HUES48 (cell line): Measurements from ENCODE around the gene TRAPPC12.

Experiments
- H3K27ac ChIP-seq: one replicate; pipeline ENCODE4 v1.7.0; 2013; ENCODE audit warnings: low read depth, low read length, inconsistent platforms
- H3K27me3 ChIP-seq: 2 replicates; pipeline ENCODE4 v1.6.1; 2013; ENCODE audit warnings: mild to moderate bottlenecking, low read length; ENCODE audit not compliant: control insufficient read depth, insufficient read depth
- H3K36me3 ChIP-seq: 2 replicates; pipeline ENCODE4 v1.6.1; 2013; ENCODE audit warnings: low read length; ENCODE audit not compliant: control insufficient read depth, insufficient read depth
- H3K4me1 ChIP-seq: 2 replicates; pipeline ENCODE4 v1.6.1; 2013; ENCODE audit warnings: mild to moderate bottlenecking, low read length; ENCODE audit not compliant: control insufficient read depth, insufficient read depth
- H3K4me3 ChIP-seq: 2 replicates; pipeline ENCODE4 v1.5.1; 2013; ENCODE audit warnings: mild to moderate bottlenecking, low read depth, low read length
- H3K9ac ChIP-seq: 2 replicates; pipeline ENCODE4 v1.6.1; 2013; ENCODE audit warnings: mild to moderate bottlenecking, low read depth, low read length, moderate library complexity
- H3K9me3 ChIP-seq: 2 replicates; pipeline ENCODE4 v1.6.1; 2013; ENCODE audit warnings: low read length; ENCODE audit not compliant: control insufficient read depth, insufficient read depth

The TRAPPC12 gene

GRCh38 chr2:3433339-3433699 lies 53.8 kb downstream of the TRAPPC12 start:
- H3K36me3 ChIP-seq, result peaks cover 35% of the 10 kb centered on the region
- no peak overlapping the region for H3K9ac ChIP-seq
- peak overlapping the region; percentile 14 for H3K27ac ChIP-seq
- H3K9me3 ChIP-seq, result no peaks in the 10 kb centered on the region
- H3K27me3 ChIP-seq, result no peaks in the 10 kb centered on the region
- H3K4me3 ChIP-seq, result no peak overlapping the region
- H3K4me1 ChIP-seq, result no peaks in the 10 kb centered on the region

- H3K9ac ChIP-seq, result no peak overlapping the region
- H3K4me3 ChIP-seq, result no peak overlapping the region
- H3K36me3 ChIP-seq, result peaks cover 35% of the 10 kb centered on the region
- H3K4me1 ChIP-seq, result no peaks in the 10 kb centered on the region
- no peaks in the 10 kb centered on the region for H3K9me3 ChIP-seq
- H3K27me3 ChIP-seq, result no peaks in the 10 kb centered on the region
- no peak overlapping the region for H3K27ac ChIP-seq
Measured at GRCh38 chr2:3433776-3434400, 54.4 kb downstream of the TRAPPC12 start.

GRCh38 chr2:3434654-3435053 lies 55.2 kb downstream of the TRAPPC12 start:
- H3K9me3 ChIP-seq, result no peaks in the 10 kb centered on the region

GRCh38 chr2:3435445-3435844 lies 56.0 kb downstream of the TRAPPC12 start:
- H3K4me1 ChIP-seq, result no peaks in the 10 kb centered on the region
- no peaks in the 10 kb centered on the region for H3K9me3 ChIP-seq
- no peaks in the 10 kb centered on the region for H3K27me3 ChIP-seq
- H3K9ac ChIP-seq, result no peak overlapping the region
- H3K36me3 ChIP-seq, result peaks cover 22% of the 10 kb centered on the region
- H3K27ac ChIP-seq, result no peak overlapping the region
- H3K4me3 ChIP-seq, result no peak overlapping the region

More at GRCh38 chr2:3434654-3435053, 55.2 kb downstream of the TRAPPC12 start:
- Histone ChIP-seq H3K27ac (no peak overlapping the region), H3K36me3 (peaks cover 28% of the 10 kb centered on the region), H3K4me1 (no peaks in the 10 kb centered on the region), H3K27me3 (no peaks in the 10 kb centered on the region), H3K9ac (no peak overlapping the region), H3K4me3 (no peak overlapping the region)

GRCh38 chr2:3440477-3440876 lies 61.0 kb downstream of the TRAPPC12 start:
- H3K27ac ChIP-seq, result no peak overlapping the region

GRCh38 chr2:3441465-3441864 lies 62.0 kb downstream of the TRAPPC12 start:
- H3K4me3 ChIP-seq, result no peak overlapping the region
- no peaks in the 10 kb centered on the region for H3K4me1 ChIP-seq
- H3K9ac ChIP-seq, result no peak overlapping the region
- H3K27me3 ChIP-seq, result no peaks in the 10 kb centered on the region
- no peaks in the 10 kb centered on the region for H3K9me3 ChIP-seq
- H3K36me3 ChIP-seq, result peaks cover 26% of the 10 kb centered on the region
- no peak overlapping the region for H3K27ac ChIP-seq

More at GRCh38 chr2:3440477-3440876, 61.0 kb downstream of the TRAPPC12 start:
- no peak overlapping the region for H3K4me3 ChIP-seq
- H3K9ac ChIP-seq, result no peak overlapping the region
- peaks cover 16% of the 10 kb centered on the region for H3K36me3 ChIP-seq
- H3K27me3 ChIP-seq, result no peaks in the 10 kb centered on the region
- H3K9me3 ChIP-seq, result no peaks in the 10 kb centered on the region
- H3K4me1 ChIP-seq, result no peaks in the 10 kb centered on the region

GRCh38 chr2:3442185-3442584 lies 62.7 kb downstream of the TRAPPC12 start:
- Histone ChIP-seq H3K4me1 (no peaks in the 10 kb centered on the region), H3K4me3 (no peak overlapping the region), H3K36me3 (peaks cover 30% of the 10 kb centered on the region), H3K9me3 (no peaks in the 10 kb centered on the region), H3K27ac (no peak overlapping the region), H3K9ac (no peak overlapping the region), H3K27me3 (no peaks in the 10 kb centered on the region)

GRCh38 chr2:3443083-3443482 lies 63.6 kb downstream of the TRAPPC12 start:
- Histone ChIP-seq H3K9me3 (no peaks in the 10 kb centered on the region), H3K9ac (no peak overlapping the region), H3K36me3 (peaks cover 37% of the 10 kb centered on the region), H3K27me3 (no peaks in the 10 kb centered on the region), H3K27ac (no peak overlapping the region), H3K4me1 (no peaks in the 10 kb centered on the region), H3K4me3 (no peak overlapping the region)

- peaks cover 37% of the 10 kb centered on the region for H3K36me3 ChIP-seq
- H3K4me1 ChIP-seq, result no peaks in the 10 kb centered on the region
- no peaks in the 10 kb centered on the region for H3K9me3 ChIP-seq
- no peak overlapping the region for H3K4me3 ChIP-seq
- H3K27ac ChIP-seq, result no peak overlapping the region
- H3K27me3 ChIP-seq, result no peaks in the 10 kb centered on the region
- no peak overlapping the region for H3K9ac ChIP-seq
Measured at GRCh38 chr2:3443506-3444084, 64.1 kb downstream of the TRAPPC12 start.

GRCh38 chr2:3445891-3446290 lies 66.4 kb downstream of the TRAPPC12 start:
- Histone ChIP-seq H3K27ac (no peak overlapping the region), H3K4me3 (no peak overlapping the region), H3K9me3 (no peaks in the 10 kb centered on the region), H3K36me3 (peaks cover 51% of the 10 kb centered on the region), H3K4me1 (no peaks in the 10 kb centered on the region), H3K27me3 (no peaks in the 10 kb centered on the region), H3K9ac (no peak overlapping the region)

- no peak overlapping the region for H3K27ac ChIP-seq
- no peak overlapping the region for H3K4me3 ChIP-seq
- no peaks in the 10 kb centered on the region for H3K4me1 ChIP-seq
- no peaks in the 10 kb centered on the region for H3K9me3 ChIP-seq
- H3K9ac ChIP-seq, result no peak overlapping the region
- no peaks in the 10 kb centered on the region for H3K27me3 ChIP-seq
- peaks cover 51% of the 10 kb centered on the region for H3K36me3 ChIP-seq
Measured at GRCh38 chr2:3446381-3446780, 66.9 kb downstream of the TRAPPC12 start.
